ENCODE results near the gene NAT9. TPM values are rescaled to one million over a fixed set of nuclear protein-coding genes. Genes with fewer than 3 reads are reported as not detected.

Gene NAT9
- total RNA-seq, 4 donors from 2014 or later: 27.5 to 78.6 (median 43.2) TPM

DNA sequence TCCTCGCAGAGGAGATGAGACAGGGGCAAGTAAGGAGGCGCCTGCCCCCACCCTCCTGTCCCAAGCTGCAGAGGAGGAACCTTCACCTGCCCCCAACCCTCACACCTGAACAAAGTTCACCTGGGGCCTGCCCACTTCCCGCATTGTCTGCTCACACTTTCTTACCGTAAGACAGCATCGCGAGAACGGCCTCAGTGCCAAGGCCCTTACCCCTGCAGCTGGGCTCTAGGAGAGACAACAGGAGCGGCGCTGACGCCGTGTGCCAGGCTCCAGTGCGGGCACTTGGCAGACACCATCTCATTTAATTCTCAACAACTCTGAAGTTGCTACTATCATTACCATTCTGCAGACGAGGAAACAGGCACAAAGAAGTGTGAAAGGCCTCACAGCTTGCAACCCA, 4.1 kb downstream of the NAT9 start:
- H3K9me3 ChIP-seq: no peaks in the 10 kb centered on the region
- DNase-seq (ENCODE audit: low spot score in 2 of 2): no peak
- TF ChIP-seq, protein P1, sequence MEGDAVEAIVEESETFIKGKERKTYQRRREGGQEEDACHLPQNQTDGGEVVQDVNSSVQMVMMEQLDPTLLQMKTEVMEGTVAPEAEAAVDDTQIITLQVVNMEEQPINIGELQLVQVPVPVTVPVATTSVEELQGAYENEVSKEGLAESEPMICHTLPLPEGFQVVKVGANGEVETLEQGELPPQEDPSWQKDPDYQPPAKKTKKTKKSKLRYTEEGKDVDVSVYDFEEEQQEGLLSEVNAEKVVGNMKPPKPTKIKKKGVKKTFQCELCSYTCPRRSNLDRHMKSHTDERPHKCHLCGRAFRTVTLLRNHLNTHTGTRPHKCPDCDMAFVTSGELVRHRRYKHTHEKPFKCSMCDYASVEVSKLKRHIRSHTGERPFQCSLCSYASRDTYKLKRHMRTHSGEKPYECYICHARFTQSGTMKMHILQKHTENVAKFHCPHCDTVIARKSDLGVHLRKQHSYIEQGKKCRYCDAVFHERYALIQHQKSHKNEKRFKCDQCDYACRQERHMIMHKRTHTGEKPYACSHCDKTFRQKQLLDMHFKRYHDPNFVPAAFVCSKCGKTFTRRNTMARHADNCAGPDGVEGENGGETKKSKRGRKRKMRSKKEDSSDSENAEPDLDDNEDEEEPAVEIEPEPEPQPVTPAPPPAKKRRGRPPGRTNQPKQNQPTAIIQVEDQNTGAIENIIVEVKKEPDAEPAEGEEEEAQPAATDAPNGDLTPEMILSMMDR (IDR thresholded peaks at IDR 0.05): no peak
- peaks cover 0 to 58% (median 8%) of the 10 kb centered on the region in 3 donors for H3K36me3 ChIP-seq
- H3K4me3 ChIP-seq: no peak overlapping the region
- no peak overlapping the region for H3K27ac ChIP-seq
- H3K4me1 ChIP-seq: peaks cover 0 to 62% (median 31%) of the 10 kb centered on the region in 4 donors
- H3K27me3 ChIP-seq: no peaks in the 10 kb centered on the region
- 90 to 91% methylated on average over 13 of the region's 13 CpGs for WGBS, 2 donors

DNA sequence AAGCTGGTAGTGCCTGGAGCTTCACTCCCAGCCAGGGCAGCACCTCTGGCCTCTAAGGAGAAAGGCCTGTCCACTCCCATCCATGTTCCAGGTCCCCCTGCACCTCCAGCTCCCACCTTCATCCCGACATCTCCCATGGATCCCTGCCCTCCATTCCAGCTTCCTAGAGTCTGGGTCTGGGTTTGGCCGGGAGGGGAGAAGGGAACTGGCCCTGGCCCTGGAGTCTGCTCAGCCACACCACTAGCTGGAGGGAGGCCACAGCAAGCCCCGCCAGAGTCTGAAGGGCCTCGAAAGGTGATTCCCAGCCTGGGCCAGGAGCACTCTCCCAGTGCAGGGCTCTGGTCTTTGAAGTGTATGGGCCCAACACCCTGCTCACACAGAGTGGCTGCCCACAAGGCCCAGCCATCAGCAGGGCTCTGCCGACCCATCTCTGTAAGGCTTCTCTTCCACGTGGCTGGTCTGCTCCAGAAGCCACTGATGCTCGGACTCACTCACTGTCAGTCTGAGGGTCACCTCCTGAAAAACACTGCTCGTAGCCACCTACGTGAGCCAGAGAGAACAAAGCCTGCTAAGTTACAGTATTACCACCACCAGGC, 4.7 kb downstream of the NAT9 start:
- H3K36me3 ChIP-seq: peaks cover 0 to 58% (median 8%) of the 10 kb centered on the region in 3 donors
- H3K4me3 ChIP-seq: no peak overlapping the region
- no peak for DNase-seq (ENCODE audit: low spot score in 2 of 2)
- no peak for TF ChIP-seq POLR2A (IDR thresholded peaks at IDR 0.05)
- TF ChIP-seq, protein P1 (IDR thresholded peaks at IDR 0.05): no peak
- H3K27me3 ChIP-seq: no peaks in the 10 kb centered on the region
- WGBS, 2 donors: 63 to 73% methylated on average over 8 of the region's 9 CpGs
- H3K9me3 ChIP-seq: no peaks in the 10 kb centered on the region
- H3K27ac ChIP-seq: no peak overlapping the region
- H3K4me1 ChIP-seq: peaks cover 0 to 62% (median 26%) of the 10 kb centered on the region in 4 donors

DNA sequence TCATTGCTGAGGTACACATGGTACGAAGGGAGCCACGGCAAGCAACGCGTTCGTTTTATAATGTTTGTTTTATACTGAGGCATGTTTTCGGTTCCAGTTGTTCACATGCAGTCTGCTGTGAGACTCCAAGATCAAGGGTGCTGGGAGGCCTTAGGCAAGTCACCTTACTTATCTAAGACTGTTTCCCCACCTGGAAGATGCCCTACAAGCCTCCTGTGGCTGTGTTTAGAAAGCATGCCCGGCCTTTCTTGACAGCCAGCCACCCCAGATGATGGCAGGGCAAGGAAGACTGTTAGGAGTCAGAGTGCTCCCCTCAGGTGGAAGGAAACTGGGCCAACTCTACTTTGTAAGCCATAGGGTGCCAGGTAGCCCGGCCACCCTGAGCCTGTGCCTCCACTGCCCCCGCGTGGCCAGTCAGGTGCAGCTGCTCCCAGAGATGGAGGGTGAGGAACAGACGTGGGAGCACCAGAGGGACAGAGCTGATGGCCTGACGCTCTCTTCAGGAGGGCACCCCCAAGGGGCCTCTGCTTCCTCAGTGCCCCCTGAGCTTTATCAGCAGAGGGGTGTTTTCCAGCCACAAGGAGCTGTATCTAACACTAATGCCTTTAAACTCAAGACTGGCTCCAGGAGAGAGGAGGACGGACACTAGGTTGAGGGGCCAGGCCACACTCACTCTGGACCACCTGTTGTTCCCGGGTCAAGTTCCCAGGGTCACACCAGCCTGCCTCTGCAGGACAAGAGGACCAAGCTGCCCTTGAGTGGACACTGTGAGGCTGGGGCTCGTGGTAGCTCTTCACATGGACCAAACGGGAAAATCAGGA, 5.4 kb downstream of the NAT9 start:
- no peaks in the 10 kb centered on the region for H3K27me3 ChIP-seq
- H3K4me1 ChIP-seq: peaks cover 0 to 65% (median 25%) of the 10 kb centered on the region in 4 donors
- no peaks in the 10 kb centered on the region for H3K9me3 ChIP-seq
- peak overlapping the region in 2 of 4 donors; percentile 10 to 32 for H3K27ac ChIP-seq
- H3K36me3 ChIP-seq: peaks cover 0 to 58% (median 8%) of the 10 kb centered on the region in 3 donors
- 39 to 48% methylated on average over 14 to 16 of the region's 16 CpGs for WGBS, 2 donors
- no peak for TF ChIP-seq EP300 (IDR thresholded peaks at IDR 0.05)
- TF ChIP-seq, protein P1 (IDR thresholded peaks at IDR 0.05): peak; percentile 46 to 89 (median 70)
- peak; percentile 50 to 53 for DNase-seq (ENCODE audit: low spot score in 2 of 2)
- no peak overlapping the region for H3K4me3 ChIP-seq

DNA sequence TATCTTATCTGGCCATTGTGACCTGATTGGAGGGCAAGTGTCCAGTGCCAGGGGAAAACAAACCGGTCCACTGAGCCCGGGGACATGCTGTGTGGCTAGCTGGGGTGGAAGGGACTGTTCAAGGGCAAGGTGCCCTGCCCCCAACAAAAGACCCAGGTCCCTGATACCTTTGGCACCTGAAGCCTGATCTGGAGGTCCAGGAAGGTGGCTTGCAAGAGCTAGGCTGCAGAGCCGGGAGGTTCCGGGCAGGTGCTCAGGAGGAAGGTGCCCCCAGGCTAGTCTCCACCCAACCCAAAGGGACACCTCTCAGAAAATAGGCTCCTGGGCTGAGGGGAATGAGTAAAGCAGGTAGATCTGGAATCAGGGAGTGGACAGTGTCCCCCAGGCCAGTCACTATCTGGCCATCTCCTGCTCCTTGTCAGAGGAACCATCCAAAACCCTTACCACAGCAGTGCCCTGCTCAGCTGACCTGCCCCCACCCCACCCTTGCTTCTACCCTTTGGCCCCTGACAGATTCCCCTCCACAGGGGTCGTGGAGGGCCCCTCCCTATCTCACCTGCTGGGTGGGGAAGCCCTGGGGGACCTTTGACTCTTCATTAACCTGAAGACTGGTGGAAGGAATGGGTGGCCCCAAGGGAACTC, 6.2 kb downstream of the NAT9 start:
- TF ChIP-seq EP300 (IDR thresholded peaks at IDR 0.05) (no peak), POLR2A (IDR thresholded peaks at IDR 0.05) (no peak)
- TF ChIP-seq, protein P1 (IDR thresholded peaks at IDR 0.05): no peak
- peak overlapping the region in 2 of 4 donors; percentile 12 to 32 for H3K27ac ChIP-seq
- H3K36me3 ChIP-seq: peaks cover 0 to 58% (median 8%) of the 10 kb centered on the region in 3 donors
- H3K27me3 ChIP-seq: no peaks in the 10 kb centered on the region
- WGBS, 2 donors: 55 to 57% methylated on average over 5 of the region's 5 CpGs
- H3K9me3 ChIP-seq: no peaks in the 10 kb centered on the region
- no peak for DNase-seq (ENCODE audit: low spot score in 2 of 2)
- no peak overlapping the region for H3K4me3 ChIP-seq
- H3K4me1 ChIP-seq: peaks cover 0 to 58% (median 19%) of the 10 kb centered on the region in 4 donors

All from tibial nerve (tissue), 4 donors.